Measurements from ENCODE around the gene MIGA2. TPM values are rescaled to one million over a fixed set of nuclear protein-coding genes. Genes with fewer than 3 reads are reported as not detected.

The MIGA2 gene
- total and polyA plus RNA-seq, 9 of the 15 experiments (the other 6 are each of a cell fraction or from before 2014, with no cell fraction given): 0.15 to 54.1 (median 18.0) TPM

DNA sequence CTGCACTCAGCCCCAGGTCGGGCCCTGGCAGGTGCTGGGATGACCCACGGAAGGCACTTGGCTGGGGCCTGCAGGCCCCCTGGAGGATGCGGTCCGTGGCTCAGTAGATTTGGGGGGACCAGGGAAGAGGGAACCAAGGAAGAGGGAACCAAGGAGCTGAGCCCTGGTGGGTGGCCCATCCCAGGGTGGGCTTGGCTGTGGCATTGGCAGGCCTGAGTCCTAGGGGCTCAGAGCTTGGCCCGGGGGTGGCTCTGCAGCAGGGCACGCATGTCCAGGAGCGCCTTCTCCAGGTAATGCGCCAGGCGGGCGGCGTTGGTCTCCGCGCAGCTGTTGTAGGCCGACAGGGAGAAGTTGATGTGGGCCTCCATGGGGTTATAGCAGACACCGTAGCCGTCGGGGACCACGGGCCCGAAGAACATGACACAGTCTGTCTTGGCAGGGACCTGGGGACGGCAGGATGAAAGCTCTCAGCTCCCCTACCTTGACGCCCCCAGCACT lies 58.8 kb downstream of the MIGA2 start:
- Histone ChIP-seq H3K4me2 (ENCODE audit: insufficient read depth, low read length) (no peak overlapping the region), H3K9me3 (replicated peaks; ENCODE audit: control insufficient read depth, insufficient read depth, low read depth, low read length) (no peaks in the 10 kb centered on the region), H4K20me1 (replicated peaks; ENCODE audit: control insufficient read depth, insufficient read depth, low read length) (no peaks in the 10 kb centered on the region), H3K79me2 (ENCODE audit: control insufficient read depth, insufficient read depth, low read length) (no peaks in the 10 kb centered on the region), H3K4me3 (no peak overlapping the region), H3K9ac (ENCODE audit: insufficient read depth in 1 of 2, low read depth in 2 of 2, low read length in 2 of 2) (peak overlapping the region in 1 of 2 experiments; percentile 77; a peak in 1 of 4 replicates), H3K36me3 (ENCODE audit: control insufficient read depth, insufficient read depth, low read length) (peaks cover 5% of the 10 kb centered on the region; the same call in 1 of the 3 replicates), H3K27me3 (ENCODE audit: control insufficient read depth in 2 of 2, insufficient read depth in 2 of 2, low read length in 2 of 2) (no peaks in the 10 kb centered on the region), H3K27ac (ENCODE audit: extremely low read depth, low read depth, low read length) (no peak overlapping the region), H2AFZ (ENCODE audit: low read depth, low read length) (no peak overlapping the region), H3K4me1 (replicated peaks in 1 of 2; ENCODE audit: control insufficient read depth in 2 of 2, insufficient read depth in 2 of 2, low read length in 2 of 2) (peaks cover 0 to 26% of the 10 kb centered on the region in 2 experiments; a peak in 2 of 5 replicates), H3K9me1 (ENCODE audit: control insufficient read depth, insufficient read depth, low read length) (no peaks in the 10 kb centered on the region)
- in situ Hi-C loops (cut with MboI) (no loop called here), intact Hi-C loops (cut with micrococcal nuclease) (no loop called here)
- WGBS (ENCODE audit: insufficient coverage, low coverage, missing lambda C conversion rate): 83% methylated on average over 16 of the region's 21 CpGs
- POLR2A ChIA-PET: interaction anchor here (0.6 to 1.8 kb wide), 2 partner anchors 14 to 29 kb away, joined by 3 to 6 read pairs; partner anchors contain the start of gene DOLPP1
- TF ChIP-seq POLR2G (IDR thresholded peaks at IDR 0.05; ENCODE audit: low read depth, low read length): 0 out of 2 replicates have a peak, but pooled peaks have one; percentile 42
- TF ChIP-seq FOXM1 (IDR thresholded peaks at IDR 0.05; ENCODE audit: low read depth): no peak
- no peak for TF ChIP-seq FOXM1 (CRISPR knock-in tag; IDR thresholded peaks at IDR 0.05; ENCODE audit: low read depth)
- ATAC-seq (no peak), DNase-seq (ENCODE audit: extremely low read depth in 1 of 4, low spot score in 3 of 4) (no peak), FAIRE-seq (no peak)
- CTCF ChIA-PET (ENCODE audit: low intra/inter-chr PET ratio): no interaction called here
- BruUV-seq (replicated peaks): no TSS peak

- 60% methylated on average over 8 of the region's 12 CpGs for WGBS (ENCODE audit: insufficient coverage, low coverage, missing lambda C conversion rate)
- no peak overlapping the region for H3K4me2 ChIP-seq (ENCODE audit: insufficient read depth, low read length)
- ChIA-PET POLR2A (no interaction called here), CTCF (ENCODE audit: low intra/inter-chr PET ratio) (no interaction called here)
- no peaks in the 10 kb centered on the region for H3K36me3 ChIP-seq (ENCODE audit: control insufficient read depth, insufficient read depth, low read length)
- no peak for DNase-seq (ENCODE audit: extremely low read depth in 1 of 4, low spot score in 3 of 4)
- H3K4me3 ChIP-seq: no peak overlapping the region
- no peak for ATAC-seq
- H3K9me3 ChIP-seq (replicated peaks; ENCODE audit: control insufficient read depth, insufficient read depth, low read depth, low read length): no peaks in the 10 kb centered on the region
- H3K79me2 ChIP-seq (ENCODE audit: control insufficient read depth, insufficient read depth, low read length): no peaks in the 10 kb centered on the region
- no peak for FAIRE-seq
- no TSS peak for BruUV-seq (replicated peaks)
- TF ChIP-seq, protein P1, sequence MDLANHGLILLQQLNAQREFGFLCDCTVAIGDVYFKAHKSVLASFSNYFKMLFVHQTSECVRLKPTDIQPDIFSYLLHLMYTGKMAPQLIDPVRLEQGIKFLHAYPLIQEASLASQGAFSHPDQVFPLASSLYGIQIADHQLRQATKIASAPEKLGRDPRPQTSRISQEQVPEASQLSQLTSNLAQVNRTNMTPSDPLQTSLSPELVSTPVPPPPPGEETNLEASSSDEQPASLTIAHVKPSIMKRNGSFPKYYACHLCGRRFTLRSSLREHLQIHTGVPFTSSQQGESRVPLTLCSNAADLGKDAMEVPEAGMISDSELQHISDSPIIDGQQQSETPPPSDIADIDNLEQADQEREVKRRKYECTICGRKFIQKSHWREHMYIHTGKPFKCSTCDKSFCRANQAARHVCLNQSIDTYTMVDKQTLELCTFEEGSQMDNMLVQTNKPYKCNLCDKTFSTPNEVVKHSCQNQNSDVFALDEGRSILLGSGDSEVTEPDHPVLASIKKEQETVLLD (IDR thresholded peaks at IDR 0.05): no peak
- peak; percentile 17; the same call in 1 of the 2 replicates for TF ChIP-seq POLR2G (IDR thresholded peaks at IDR 0.05; ENCODE audit: low read depth, low read length)
- H3K9me1 ChIP-seq (ENCODE audit: control insufficient read depth, insufficient read depth, low read length): no peaks in the 10 kb centered on the region
- no peaks in the 10 kb centered on the region for H3K27me3 ChIP-seq (ENCODE audit: control insufficient read depth in 2 of 2, insufficient read depth in 2 of 2, low read length in 2 of 2)
- H3K4me1 ChIP-seq (replicated peaks in 1 of 2; ENCODE audit: control insufficient read depth in 2 of 2, insufficient read depth in 2 of 2, low read length in 2 of 2): peaks cover 0 to 31% of the 10 kb centered on the region in 2 experiments; a peak in 2 of 5 replicates
- intact Hi-C loops (cut with micrococcal nuclease) (no loop called here), in situ Hi-C loops (cut with MboI) (no loop called here)
- no peak overlapping the region for H2AFZ ChIP-seq (ENCODE audit: low read depth, low read length)
- H4K20me1 ChIP-seq (replicated peaks; ENCODE audit: control insufficient read depth, insufficient read depth, low read length): no peaks in the 10 kb centered on the region
- H3K27ac ChIP-seq (ENCODE audit: extremely low read depth, low read depth, low read length): no peak overlapping the region
- peak overlapping the region in 1 of 2 experiments; percentile 48; a peak in 1 of 4 replicates for H3K9ac ChIP-seq (ENCODE audit: insufficient read depth in 1 of 2, low read depth in 2 of 2, low read length in 2 of 2)
Measured at GRCh38 chr9:129095908-129096307, 59.5 kb downstream of the MIGA2 start.
